ENCODE measurements around the gene CHST3. TPM values are rescaled to one million over a fixed set of nuclear protein-coding genes. Genes with fewer than 3 reads are reported as not detected.

Gene CHST3
- total and polyA plus RNA-seq, 10 of the 15 experiments (the other 5 are each of a cell fraction or from before 2014, with no cell fraction given) = 0.03 to 0.50 (median 0.05) TPM; not detected in 2

DNA sequence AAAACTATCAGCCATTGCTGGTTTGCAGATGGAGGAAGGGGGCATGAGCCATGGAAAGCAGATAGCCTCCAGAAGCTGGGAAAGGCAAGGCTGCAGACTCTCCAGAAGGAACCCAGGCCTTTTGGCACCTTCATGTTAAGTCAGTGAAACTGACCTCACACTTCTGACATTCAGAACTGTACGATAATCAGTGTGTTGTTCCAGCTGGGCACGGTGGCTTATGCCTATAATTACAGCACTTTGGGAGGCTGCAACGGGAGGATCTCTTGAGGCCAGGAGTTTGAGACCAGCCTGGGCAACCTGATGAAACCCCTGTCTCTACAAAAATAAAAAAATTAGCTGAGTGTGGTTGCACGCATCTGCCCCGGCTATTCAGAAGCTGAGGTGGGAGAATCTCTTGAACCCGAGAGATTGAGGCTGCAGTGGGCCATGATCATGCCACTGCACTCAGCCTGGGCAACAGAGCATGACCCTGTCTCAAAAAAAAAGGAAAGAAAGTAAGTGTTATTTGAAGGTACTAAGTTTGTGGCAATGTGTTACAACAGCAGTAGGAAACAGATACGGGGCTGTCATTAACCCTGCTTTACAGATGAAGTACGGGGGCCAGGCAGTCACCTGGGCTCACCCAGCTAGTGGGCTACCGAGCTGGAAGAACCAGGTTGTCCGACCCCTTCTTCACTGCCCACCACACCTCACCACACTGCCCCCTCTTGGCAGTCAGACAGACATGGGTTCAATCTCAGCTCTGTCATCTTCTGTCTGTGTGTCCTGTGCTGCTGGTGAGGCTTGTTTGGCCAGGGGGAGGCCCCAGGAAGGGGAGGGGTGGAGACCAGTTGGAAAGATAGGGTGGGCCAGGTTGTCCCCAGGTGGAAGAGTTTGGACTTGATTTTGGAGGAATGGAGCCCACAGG lies 18.3 kb downstream of the CHST3 start (continued):
- TF ChIP-seq, protein P1, sequence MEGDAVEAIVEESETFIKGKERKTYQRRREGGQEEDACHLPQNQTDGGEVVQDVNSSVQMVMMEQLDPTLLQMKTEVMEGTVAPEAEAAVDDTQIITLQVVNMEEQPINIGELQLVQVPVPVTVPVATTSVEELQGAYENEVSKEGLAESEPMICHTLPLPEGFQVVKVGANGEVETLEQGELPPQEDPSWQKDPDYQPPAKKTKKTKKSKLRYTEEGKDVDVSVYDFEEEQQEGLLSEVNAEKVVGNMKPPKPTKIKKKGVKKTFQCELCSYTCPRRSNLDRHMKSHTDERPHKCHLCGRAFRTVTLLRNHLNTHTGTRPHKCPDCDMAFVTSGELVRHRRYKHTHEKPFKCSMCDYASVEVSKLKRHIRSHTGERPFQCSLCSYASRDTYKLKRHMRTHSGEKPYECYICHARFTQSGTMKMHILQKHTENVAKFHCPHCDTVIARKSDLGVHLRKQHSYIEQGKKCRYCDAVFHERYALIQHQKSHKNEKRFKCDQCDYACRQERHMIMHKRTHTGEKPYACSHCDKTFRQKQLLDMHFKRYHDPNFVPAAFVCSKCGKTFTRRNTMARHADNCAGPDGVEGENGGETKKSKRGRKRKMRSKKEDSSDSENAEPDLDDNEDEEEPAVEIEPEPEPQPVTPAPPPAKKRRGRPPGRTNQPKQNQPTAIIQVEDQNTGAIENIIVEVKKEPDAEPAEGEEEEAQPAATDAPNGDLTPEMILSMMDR (IDR thresholded peaks at IDR 0.05 in 2 of 3, conservative IDR thresholded peaks at IDR 0.05 in 1 of 3; ENCODE audit: control insufficient read depth in 2 of 3, extremely low read depth in 1 of 3, insufficient read depth in 1 of 3, low read depth in 3 of 3, low read length in 3 of 3) = peak in 2 of 3 experiments; percentile 11 to 24; a peak in 2 of 6 replicates

DNA sequence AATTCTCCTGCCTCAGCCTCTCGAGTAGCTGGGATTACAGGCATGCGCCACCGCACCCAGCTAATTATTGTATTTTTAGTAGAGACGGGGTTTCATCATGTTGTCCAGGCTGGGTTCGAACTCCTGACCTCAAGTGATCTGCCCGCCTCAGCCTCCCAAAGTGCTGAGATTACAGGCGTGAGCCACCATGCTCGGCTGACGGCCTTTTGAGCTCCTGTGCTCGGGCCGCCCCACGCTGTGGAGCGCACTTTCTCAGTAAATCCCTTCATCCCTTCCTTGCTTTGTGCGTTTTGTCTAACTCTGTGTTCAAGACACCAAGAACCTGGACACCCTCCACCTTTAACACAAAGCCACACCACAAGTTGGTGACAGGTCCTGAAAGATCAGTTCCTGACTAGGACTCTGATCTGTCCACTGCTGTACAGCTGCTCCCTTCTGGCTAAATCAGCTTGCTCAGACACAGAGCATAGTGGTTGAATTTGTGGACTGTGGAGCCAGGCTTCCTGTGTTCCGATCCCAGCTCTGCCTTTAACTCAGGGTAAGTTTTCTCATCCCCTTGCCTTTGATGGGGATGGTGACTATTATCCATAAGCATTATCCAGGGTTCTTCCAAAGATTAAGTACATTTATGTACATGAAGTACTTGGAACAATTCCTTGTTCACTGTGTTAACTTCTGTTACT lies 20.1 kb downstream of the CHST3 start:
- ATAC-seq = peak; percentile 11; the same call in 2 of the 3 replicates
- CTCF ChIA-PET = interaction anchor here (0.7 to 3.8 kb wide), 15 partner anchors 10 to 600 kb away, joined by 3 to 11 read pairs (median 3); no protein-coding TSS in a partner anchor
- no peak overlapping the region for H3K4me3 ChIP-seq
- H3K9ac ChIP-seq (ENCODE audit: control insufficient read depth, insufficient read depth, low read length) = peak overlapping the region; percentile 32; the same call in 1 of the 2 replicates
- no peaks in the 10 kb centered on the region for H4K20me1 ChIP-seq (ENCODE audit: control insufficient read depth, insufficient read depth)
- RAD21 ChIA-PET (ENCODE audit: unreplicated experiment) = interaction anchor here (0.6 to 3.4 kb wide), 11 partner anchors 9 to 272 kb away, joined by 3 to 21 read pairs (median 5); partner anchors contain the start of genes ANAPC16 and ASCC1
- POLR2A ChIA-PET = interaction anchor here (0.7 to 2.3 kb wide), 6 partner anchors 10 to 277 kb away, joined by 3 to 7 read pairs (median 4); no protein-coding TSS in a partner anchor
- peak overlapping the region; percentile 75 for H3K4me2 ChIP-seq (ENCODE audit: control insufficient read depth, insufficient read depth)
- intact Hi-C loops (cut with micrococcal nuclease; ENCODE audit: unreplicated experiment) (loop anchor here (5.0 kb wide), 1 partner anchor 233 kb away; the partner anchor contains the start of genes ANAPC16 and ASCC1), in situ Hi-C loops (cut with MboI) (no loop called here)
- no peaks in the 10 kb centered on the region for H3K9me3 ChIP-seq (replicated peaks; ENCODE audit: control insufficient read depth, insufficient read depth, low read length)
- no peaks in the 10 kb centered on the region for H3K79me2 ChIP-seq (ENCODE audit: control insufficient read depth, insufficient read depth, low read length)
- WGBS (ENCODE audit: insufficient coverage, insufficient replicate concordance, low lambda C conversion rate, missing lambda C conversion rate) = 84% methylated on average over 15 of the region's 15 CpGs
- H3K4me1 ChIP-seq (ENCODE audit: control insufficient read depth, insufficient read depth, low read length) = peaks cover 44% of the 10 kb centered on the region
- BruUV-seq (replicated peaks) = TSS peak; percentile 64
- SMC1A ChIA-PET (ENCODE audit: uncharacterized antibody, unreplicated experiment) = interaction anchor here (1.0 to 3.6 kb wide), 15 partner anchors 9 to 350 kb away, joined by 3 to 25 read pairs (median 4); no protein-coding TSS in a partner anchor
- H3K36me3 ChIP-seq (ENCODE audit: control insufficient read depth in 2 of 2, insufficient read depth in 2 of 2, low read length in 1 of 2) = no peaks in the 10 kb centered on the region
- peak overlapping the region; percentile 22 for H2AFZ ChIP-seq (ENCODE audit: control insufficient read depth, low read depth, low read length)
- no peaks in the 10 kb centered on the region for H3K27me3 ChIP-seq (replicated peaks in 1 of 2; ENCODE audit: control insufficient read depth in 2 of 2, insufficient read depth in 2 of 2, low read length in 1 of 2)
- no peak for FAIRE-seq
- no peak for DNase-seq (ENCODE audit: low read depth, low spot score)
- H3K27ac ChIP-seq (ENCODE audit: control insufficient read depth, insufficient read depth) = peak overlapping the region; percentile 88
- TF ChIP-seq, protein P2, sequence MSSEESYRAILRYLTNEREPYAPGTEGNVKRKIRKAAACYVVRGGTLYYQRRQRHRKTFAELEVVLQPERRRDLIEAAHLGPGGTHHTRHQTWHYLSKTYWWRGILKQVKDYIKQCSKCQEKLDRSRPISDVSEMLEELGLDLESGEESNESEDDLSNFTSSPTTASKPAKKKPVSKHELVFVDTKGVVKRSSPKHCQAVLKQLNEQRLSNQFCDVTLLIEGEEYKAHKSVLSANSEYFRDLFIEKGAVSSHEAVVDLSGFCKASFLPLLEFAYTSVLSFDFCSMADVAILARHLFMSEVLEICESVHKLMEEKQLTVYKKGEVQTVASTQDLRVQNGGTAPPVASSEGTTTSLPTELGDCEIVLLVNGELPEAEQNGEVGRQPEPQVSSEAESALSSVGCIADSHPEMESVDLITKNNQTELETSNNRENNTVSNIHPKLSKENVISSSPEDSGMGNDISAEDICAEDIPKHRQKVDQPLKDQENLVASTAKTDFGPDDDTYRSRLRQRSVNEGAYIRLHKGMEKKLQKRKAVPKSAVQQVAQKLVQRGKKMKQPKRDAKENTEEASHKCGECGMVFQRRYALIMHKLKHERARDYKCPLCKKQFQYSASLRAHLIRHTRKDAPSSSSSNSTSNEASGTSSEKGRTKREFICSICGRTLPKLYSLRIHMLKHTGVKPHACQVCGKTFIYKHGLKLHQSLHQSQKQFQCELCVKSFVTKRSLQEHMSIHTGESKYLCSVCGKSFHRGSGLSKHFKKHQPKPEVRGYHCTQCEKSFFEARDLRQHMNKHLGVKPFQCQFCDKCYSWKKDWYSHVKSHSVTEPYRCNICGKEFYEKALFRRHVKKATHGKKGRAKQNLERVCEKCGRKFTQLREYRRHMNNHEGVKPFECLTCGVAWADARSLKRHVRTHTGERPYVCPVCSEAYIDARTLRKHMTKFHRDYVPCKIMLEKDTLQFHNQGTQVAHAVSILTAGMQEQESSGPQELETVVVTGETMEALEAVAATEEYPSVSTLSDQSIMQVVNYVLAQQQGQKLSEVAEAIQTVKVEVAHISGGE (CRISPR knock-in tag; IDR thresholded peaks at IDR 0.05) = no peak
- no peak for TF ChIP-seq POLR2A (IDR thresholded peaks at IDR 0.05; ENCODE audit: low read depth, low read length)
- TF ChIP-seq BMI1 (IDR thresholded peaks at IDR 0.05; ENCODE audit: borderline replicate concordance) = no peak
- no peak for TF ChIP-seq KDM1A (IDR thresholded peaks at IDR 0.05; ENCODE audit: borderline replicate concordance)
- TF ChIP-seq PAX8 (IDR thresholded peaks at IDR 0.05) = no peak
- TF ChIP-seq, protein P1 (IDR thresholded peaks at IDR 0.05 in 2 of 3, conservative IDR thresholded peaks at IDR 0.05 in 1 of 3; ENCODE audit: control insufficient read depth in 2 of 3, extremely low read depth in 1 of 3, insufficient read depth in 1 of 3, low read depth in 3 of 3, low read length in 3 of 3) = no peak
- no peak for TF ChIP-seq FOXM1 (IDR thresholded peaks at IDR 0.05; ENCODE audit: low read depth, low read length)
- no peak for TF ChIP-seq TBL1XR1 (IDR thresholded peaks at IDR 0.05; ENCODE audit: low read depth, low read length)

Measured in GM12878 (cell line).